CD4-positive, alpha-beta T cell treated with Interferon alpha-2 for 1 hour (primary cell): ENCODE results near the gene PGLYRP4.

Experiments
- DNase-seq, 2 donors: peaks; one replicate each; pipeline ENCODE4 v3.0.0-alpha.2; 2020 to 2022

The PGLYRP4 gene

DNA sequence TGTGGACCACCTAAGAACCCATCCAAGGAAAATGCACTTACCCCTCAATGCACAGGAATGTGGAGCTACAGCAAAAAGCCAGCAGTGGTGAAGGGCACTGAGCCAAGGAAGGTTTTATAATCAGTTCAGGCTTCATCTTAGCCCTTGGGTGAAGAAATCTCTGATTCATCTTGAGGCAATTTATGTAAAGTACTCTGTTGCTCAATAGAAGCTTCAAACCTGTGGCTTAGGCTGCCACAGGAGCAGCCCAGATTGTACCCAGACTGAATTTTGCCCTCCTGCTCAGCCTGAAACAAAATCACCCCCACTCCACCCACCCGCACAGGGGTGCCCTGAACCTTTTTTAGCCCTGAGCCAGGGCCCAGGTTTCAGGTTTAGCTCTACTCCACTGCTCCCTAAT is 26.9 kb upstream of the PGLYRP4 start, which contains the start of gene S100A12:
Gene S100A12 (minus strand): TSS at position 111 of the 400 bp plus-strand sequence. CDS start 1,029 bp downstream, outside the sequence.
- DNase-seq, result no peak

- no peak for DNase-seq
Observed at GRCh38 chr1:153374071-153374470, 25.4 kb upstream of the PGLYRP4 start.

DNA sequence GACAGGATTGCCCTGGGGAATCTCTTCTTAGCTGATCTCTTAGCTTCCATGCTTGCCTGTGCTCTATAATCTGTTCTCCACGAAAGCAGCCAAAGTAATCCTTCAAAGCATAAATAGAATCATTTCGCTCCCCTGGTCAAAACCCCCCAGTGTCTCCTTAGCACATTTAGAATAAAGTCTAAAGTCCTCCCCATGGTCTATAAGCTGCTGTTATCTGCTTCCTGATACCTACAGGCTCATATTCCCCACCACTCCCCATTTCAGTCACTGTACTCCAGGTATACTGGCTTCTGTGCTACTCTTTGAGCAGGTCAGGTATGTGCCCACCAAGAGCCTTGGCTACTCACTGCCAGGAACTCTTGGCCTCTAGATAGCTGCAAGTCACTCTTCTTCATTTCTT is 23.9 kb upstream of the PGLYRP4 start:
- no peak for DNase-seq

DNA sequence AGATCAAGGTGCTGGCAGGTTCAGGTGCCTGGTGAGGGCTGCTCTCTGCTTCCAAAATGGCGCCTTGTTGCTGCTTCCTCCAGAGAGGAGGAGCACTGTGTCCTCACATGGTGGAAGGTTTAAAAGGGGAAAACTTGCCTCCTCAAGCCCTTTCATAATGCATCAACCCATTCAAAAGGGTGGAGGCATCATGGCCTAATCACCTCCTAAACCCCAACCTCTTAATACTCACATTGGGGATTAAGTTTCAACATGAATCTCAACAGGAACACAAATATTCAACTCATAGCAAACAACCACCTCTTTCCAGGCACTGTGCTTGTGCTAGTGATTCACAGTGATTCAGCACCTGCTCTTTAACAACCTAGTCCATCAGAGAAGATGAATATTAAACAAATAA is 22.6 kb upstream of the PGLYRP4 start:
- DNase-seq, result no peak

DNA sequence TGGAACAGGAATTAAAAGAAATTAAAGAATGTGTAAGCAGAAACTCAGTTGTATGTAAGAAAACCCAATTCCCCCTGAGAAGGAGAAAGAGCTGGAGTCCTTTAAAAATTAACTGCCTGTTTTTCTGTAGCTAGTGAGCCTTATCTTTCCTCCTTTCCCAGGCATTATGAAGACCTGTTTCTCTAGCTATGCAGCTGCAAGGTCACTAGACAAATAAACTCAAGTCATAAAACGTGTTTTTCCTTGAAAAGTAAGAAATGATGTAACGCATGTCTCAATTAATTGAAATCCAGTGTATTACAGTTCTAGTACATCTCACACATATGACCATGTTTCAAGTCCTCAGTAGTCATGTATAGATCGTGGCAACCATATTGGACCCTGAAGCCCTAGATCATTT is 21.5 kb upstream of the PGLYRP4 start:
- DNase-seq, result no peak

DNA sequence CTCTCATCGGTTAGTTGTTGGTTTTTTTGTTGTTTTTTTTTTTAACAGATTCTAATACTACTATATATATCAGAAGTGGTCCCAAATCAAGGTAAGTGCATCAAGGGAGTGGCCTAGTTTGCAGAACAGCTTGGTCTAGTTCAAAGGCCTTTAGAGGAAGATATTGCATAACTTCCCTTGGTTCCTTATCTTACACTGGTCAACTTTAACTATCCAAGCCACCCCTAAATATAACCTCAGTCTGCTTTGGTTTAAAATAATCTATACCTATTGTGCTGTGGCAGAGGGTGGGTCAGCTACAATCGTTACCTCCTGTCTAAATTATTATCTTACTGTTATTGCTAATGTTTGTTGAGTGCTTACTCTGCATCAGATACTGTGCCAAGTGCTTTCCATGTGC is 19.9 kb upstream of the PGLYRP4 start:
- DNase-seq, result no peak

DNA sequence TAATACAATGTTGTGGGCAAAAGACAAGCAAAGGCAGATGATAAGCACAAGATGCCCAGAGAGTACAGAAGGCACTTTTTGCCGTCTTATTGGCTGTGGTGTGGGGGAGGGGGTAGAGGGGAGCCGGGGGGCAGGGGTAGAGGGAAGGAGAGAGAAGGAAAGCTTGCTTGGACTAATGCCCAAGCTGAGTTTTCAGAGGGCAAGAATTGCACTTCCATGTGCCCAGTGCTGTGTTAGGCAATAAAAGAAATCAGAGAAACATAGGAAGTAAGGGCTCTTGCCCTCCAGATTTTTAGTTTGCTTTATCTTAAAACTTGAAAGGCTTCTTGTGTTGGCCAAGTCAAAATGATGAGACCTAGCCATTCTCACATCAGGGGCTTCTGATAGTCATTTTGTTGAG is 18.4 kb upstream of the PGLYRP4 start:
- no peak for DNase-seq

DNA sequence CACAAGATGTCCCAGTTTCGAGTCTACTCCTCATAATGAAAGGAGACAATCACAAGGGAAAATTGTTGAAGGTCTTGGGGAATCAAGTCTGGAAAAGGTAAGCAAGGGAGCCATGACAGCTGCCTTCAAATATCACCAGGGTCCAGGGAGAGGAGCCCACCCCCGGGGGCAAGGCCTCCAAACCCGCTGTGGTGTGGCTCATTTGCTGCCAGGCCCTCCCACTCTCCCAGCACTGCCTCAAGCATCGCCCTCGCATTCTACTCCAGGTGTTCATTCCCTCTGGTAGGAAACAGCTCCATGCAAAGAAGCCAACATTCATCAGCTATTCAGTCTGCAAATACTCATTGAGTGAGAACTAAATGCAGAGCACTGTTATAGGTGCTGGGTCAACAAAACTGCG is 17.6 kb upstream of the PGLYRP4 start:
- no peak for DNase-seq

- no peak for DNase-seq
Observed at GRCh38 chr1:153365696-153366095, 17.1 kb upstream of the PGLYRP4 start.

- no peak for DNase-seq
Observed at GRCh38 chr1:153364766-153365666, 16.4 kb upstream of the PGLYRP4 start.

GRCh38 chr1:153364156-153364555 is 15.5 kb upstream of the PGLYRP4 start:
- DNase-seq, result no peak

DNA sequence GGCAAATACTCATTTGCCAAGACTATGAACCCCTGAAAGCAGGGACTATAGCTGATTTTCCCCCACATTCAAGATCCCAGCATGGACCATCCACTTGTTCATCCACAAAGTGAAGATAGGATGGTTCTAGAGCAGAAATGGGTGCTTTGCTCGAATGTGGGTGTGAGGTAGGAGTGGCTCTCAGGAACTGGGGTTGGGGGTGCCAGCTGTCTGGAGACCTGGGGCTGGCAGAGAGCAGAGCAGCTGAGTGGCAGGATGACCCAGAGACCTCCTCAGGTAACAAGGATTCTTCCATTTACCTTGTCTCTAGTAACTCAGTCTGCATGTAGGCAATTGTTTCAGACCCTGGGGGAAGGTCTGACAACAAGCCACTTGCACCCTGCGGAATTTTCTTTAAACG is 15.0 kb upstream of the PGLYRP4 start:
- DNase-seq, result no peak

GRCh38 chr1:153362187-153362775 is 13.6 kb upstream of the PGLYRP4 start:
- no peak for DNase-seq

DNA sequence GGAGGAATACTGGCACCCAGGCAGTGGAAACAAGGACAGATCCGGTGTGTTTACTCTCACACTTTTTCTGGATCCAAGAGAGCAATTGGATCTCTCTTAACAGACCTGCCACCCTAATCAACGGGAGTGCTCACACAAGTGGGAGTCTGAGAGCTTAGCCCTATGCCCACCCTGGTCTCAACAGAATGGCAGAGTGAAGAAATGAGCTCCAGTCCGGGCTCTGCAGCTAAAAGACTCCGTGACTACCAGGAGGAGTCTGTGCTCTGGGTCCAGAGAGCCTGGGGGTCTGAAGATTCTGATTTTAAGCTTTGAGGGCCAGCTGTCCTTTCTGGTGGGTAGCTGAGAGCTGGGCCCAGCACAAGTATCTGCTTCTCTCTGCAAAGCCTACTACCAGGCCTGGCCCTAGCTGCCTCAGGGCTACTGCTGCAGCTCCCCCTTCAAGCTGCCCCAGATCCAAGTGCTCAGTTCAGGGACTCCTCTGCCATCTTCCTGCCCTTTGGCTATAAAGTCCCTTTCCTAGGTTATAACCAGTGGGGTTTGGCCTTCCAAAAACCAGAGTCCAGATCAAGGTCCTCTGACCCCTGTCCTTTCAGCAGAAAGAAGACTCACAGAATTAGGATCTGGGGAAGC is 13.0 kb upstream of the PGLYRP4 start:
- DNase-seq, result no peak

GRCh38 chr1:153360592-153361479 is 12.2 kb upstream of the PGLYRP4 start:
- no peak for DNase-seq

DNA sequence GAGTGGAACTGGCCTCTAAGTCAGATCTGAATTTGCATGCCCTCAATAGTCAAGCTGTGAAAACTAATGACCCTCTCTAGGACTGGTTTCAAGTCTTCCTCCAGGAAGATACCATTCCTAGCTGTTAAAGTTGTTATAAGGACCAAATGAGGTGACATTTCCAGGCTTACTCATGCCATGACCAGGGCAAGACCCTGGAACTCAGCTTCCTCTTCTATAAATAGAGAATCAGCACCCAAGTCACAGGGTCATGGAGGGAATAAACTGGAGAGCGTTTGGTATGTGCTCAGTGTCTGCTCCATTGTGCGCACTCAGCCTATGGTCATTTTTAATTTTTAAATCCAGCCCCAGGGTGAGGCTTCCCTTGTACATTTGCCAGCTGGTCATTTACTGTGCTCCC is 11.5 kb upstream of the PGLYRP4 start:
- DNase-seq, result no peak

GRCh38 chr1:153359241-153359640 is 10.6 kb upstream of the PGLYRP4 start:
- DNase-seq, result no peak

DNA sequence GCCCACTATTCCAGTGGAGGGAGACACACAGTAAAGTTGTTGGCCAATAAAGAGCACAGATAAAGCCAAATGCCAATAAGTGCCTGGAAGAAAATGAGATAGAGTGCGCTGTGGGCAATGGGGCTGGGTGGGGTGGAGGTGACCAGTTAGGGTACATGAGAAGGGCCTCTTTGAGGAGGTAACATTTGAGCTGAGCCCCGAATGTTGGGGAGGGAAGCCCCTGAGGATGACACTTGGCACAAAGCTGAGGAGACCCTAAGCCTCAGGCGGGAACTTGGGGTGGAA is 10.0 kb upstream of the PGLYRP4 start:
- no peak for DNase-seq

DNA sequence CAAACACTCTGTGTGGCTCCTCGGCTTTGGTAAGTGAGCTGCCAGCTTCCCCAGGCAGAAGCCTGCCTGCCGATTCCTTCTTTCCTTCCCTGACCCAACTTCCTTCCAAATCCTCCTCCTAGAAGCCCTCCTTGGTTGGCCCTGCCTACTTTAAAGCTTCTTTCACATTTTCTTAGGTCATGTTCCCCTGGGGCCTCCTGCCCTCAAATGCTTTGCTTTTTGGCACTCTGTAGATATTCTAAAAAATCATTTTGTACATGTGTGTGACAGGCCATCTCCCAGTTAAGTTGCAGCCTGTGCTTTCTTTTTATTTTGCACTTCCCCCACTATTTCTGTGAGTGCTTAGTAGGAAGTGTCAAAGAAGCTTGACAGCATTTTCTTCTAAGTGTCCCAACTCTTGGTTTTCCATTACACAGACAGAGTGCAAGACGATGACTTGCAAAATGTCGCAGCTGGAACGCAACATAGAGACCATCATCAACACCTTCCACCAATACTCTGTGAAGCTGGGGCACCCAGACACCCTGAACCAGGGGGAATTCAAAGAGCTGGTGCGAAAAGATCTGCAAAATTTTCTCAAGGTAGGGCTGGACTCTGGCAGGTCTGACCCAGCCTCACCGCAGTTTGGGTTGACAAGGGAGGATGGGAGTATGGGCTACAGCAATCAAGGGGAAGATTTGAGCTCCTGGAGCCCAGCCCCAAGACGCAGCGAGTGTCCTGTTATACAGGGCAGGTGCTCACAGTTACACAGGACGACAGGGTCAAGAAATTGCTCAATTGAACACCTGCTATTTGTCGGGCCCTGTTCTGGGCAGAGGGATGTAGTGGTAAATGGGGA is 9.4 kb upstream of the PGLYRP4 start, which contains the start of gene S100A9:
Gene S100A9 (plus strand): TSS at position 2 of the 838 bp plus-strand sequence. CDS start 430 bp downstream, at position 432.
- DNase-seq, result no peak

- peak; percentile 20 to 54 for DNase-seq
Observed at GRCh38 chr1:153357076-153357852, 8.6 kb upstream of the PGLYRP4 start.

GRCh38 chr1:153356392-153357075 is 7.9 kb upstream of the PGLYRP4 start:
- no peak for DNase-seq
